HG02943 (cell line): ENCODE measurements around the gene PGA4.
"Not testable (repeated sequence)": the region's sequence is repeated elsewhere in the genome, so short reads cannot be mapped to it uniquely, and the experiment has no call there.

Experiments used
- ATAC-seq: cut with Tn5 transposase; IDR thresholded peaks from one replicate; pipeline ENCODE4 v1.9.1; 2021; ENCODE audit warnings: mild to moderate bottlenecking, low read depth, moderate library complexity; ENCODE audit not compliant: unreplicated experiment

The PGA4 gene

DNA sequence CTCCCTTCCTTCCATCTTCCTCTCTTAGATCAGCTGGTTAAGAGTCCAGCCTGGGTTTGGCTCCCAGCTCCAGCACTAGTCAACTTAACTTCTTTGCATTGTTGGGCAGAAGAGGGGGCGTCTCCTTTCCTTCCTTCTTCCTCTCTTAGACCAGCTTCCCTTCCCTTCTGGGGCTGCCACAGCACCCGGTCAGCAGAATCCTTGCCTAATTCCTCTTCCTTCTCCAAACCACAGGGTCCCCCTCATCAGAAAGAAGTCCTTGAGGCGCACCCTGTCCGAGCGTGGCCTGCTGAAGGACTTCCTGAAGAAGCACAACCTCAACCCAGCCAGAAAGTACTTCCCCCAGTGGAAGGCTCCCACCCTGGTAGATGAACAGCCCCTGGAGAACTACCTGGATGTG, 18.3 kb upstream of the PGA4 start:
- not testable (repeated sequence) for ATAC-seq

DNA sequence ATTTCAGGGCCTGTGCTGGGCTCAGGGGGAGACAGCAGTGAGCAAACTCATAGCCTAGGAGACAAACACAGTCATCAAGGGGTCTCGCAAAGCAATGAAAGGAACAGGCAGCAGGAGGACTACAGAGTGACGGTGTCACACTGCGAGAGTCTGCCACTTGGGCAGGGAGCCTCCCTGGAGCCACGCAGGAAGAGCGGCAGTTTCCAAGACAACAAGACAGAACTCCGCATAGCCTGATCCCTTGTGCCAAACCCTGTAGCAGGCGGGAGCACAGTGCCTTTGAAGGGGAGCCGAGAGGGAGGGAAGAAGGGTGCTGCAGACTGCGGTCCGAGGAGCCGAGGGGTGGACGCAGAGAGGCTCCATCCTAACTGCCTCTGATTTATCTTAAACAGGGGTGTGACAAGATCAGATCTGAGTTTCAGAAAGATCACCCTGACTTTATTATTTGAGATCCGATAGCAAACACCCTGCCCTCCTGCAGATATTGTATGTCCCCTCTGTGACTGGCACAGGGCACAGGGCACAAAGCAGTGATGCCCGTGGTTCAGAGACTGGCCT, 17.6 kb upstream of the PGA4 start:
- not testable (repeated sequence) for ATAC-seq

DNA sequence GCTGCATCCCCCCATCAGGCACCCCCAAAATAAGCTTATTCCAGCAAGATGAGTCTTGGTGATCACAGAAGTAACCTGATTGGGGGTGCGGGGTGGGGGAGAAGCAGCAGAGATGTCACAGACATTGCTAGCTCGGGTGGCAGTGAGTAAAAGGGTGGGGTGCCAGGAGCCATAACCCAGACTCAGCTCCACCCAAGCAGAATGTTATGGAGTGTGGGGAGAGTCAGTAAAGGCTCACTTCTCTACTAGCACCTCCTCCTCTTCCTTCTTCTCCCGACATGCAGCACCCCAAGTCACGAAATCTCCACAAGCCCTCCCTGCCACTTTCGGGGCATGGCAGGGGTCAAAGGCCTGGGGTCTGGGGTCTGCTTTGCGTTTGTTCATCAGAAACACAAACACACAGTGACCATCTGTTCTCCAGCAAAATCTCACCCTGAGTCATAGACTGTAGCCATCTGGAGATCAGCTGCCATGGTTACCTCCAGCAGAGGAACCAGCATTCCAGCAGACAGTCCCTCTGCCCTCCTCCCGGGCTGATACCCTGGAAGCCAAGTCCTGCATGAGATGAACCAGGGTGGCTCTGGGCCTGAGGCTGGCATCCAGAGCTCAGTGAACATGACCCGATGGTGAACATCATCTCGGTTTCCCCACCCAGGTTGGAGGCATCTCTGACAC, 14.4 kb upstream of the PGA4 start:
- ATAC-seq, result not testable (repeated sequence)

DNA sequence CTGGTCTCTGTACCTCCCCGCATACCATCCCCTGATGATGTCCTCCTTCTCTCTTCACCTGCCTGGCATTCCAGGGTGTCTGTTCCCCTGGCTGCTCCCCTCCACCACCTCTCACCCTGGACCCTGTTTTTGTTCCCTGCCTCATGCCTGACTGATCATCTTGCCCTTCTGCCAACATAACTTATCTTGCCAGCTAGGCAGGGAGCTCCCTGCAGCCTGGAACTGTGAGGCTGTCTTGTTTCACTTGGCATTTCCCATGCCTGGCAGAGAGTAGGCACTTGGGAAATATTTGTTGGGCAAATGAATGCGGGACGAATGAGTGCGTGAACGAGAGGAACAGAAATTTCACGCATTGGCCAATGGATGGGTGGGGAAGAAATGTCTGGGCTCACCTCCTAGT, 11.5 kb upstream of the PGA4 start:
- ATAC-seq, result not testable (repeated sequence)

DNA sequence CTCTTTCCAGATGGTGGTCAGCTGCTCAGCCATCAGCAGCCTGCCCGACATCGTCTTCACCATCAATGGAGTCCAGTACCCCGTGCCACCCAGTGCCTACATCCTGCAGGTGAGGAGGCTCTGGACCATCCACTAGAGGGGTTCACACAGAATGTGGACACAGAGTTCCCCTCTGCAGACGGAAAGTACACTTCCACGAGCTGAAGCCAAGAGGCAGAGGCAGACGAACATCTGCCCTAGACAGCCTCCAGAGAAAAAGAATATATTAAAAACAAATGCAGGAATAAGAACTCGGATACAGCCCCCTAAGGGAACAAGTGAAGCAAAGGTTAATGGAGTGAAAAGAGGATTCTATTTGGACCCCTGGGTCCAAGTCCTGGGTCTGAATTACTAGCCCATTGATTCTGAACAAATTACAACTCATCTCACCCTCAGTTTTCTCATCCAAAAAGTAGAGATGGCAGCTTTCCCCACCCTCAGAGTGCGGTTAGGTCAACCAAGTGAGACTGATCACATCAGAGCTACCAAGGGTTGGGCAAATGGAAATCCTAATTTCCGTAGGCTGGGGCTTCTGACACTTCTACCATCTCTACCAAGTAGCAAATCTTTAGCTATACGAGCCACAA, 10.7 kb upstream of the PGA4 start:
- ATAC-seq, result not testable (repeated sequence)

DNA sequence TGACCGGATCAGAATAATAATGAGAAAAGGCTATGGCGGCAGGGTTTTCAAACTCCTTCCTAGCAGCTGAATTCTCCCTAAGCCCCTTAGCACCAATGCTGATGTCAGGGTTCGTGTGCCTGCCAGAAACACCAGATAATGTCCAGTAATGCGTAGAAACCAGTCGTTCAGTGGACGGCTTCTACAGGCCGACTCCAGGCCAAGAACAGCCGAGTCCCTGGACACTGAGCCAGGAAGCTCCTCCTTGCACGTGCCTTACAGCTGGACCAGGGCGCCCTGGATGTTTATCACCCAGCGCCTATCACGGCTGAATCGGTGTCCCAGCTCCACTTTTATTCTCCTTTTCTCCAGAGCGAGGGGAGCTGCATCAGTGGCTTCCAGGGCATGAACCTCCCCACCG, 9.9 kb upstream of the PGA4 start:
- not testable (repeated sequence) for ATAC-seq

DNA sequence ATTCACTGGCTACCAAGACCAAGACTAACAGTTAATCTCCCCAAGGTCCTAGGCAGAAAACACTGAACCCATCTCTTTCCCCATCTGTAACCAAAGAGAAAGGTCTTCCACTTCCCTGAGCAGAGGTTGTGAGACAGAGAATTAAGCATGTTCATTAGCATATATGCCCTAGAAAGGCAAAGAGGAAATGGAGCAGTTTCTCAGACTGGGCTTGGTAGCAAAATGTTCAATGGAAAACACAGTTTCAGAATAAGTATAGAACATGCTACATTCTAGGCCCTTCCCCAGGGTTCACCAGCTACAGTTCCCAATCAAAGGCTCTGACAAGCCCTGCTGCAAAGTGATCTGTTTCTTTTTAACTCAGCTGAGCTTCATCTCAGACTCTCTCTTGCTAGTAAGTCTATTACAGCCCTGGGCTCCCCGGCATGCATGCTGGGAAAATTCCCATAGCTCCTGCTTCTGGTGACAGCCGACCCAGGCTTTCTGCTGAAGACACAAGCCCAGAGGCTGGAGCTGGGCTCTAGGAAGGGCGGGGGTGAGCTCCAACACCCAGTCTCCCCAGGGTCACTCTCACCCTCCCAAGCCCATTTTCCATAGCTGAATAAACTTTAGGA, 8.3 kb upstream of the PGA4 start:
- ATAC-seq, result not testable (repeated sequence)

DNA sequence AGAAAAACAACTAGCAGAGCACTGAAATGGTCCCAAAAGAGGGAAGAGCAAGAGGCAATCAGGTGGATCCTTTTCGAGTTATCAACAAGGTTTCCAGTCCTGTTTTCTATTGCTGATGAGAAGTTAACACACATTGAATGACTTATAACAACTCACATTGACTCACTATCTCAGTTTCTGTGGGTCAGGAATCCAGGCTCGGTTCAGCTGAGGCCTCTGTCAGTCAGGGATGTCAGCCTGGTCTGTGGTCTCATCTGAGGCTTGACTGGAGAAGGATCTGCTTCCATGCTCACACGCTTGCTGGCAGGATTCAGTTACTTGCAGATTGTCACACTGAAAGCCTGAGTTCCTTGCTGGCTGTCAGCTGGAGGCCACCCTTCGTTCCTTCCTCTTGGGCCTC, 3.8 kb upstream of the PGA4 start:
- ATAC-seq, result not testable (repeated sequence)

DNA sequence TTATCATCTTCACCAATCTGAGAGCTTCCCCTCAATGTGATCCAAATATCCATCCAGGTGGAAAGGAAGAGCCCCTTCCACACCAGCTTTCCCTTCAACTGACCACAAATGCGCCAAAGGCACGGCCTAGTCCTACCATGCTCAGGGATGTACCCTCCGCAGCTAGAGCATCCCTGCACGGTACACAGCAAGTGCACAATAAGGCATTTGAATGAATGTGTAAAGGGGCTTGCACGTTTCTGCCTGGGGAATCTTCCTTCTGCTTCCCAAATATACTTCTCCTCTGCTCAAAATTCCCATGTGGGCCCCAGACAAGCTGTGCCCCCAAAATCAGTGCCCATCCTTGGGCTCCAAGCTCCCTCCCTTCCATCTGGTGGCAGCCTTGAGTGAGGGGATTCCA, 3.1 kb upstream of the PGA4 start:
- ATAC-seq, result not testable (repeated sequence)

DNA sequence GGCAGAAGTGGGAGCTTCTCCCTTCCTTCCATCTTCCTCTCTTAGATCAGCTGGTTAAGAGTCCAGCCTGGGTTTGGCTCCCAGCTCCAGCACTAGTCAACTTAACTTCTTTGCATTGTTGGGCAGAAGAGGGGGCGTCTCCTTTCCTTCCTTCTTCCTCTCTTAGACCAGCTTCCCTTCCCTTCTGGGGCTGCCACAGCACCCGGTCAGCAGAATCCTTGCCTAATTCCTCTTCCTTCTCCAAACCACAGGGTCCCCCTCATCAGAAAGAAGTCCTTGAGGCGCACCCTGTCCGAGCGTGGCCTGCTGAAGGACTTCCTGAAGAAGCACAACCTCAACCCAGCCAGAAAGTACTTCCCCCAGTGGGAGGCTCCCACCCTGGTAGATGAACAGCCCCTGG, 545 bp downstream of the PGA4 start:
- ATAC-seq, result not testable (repeated sequence)

DNA sequence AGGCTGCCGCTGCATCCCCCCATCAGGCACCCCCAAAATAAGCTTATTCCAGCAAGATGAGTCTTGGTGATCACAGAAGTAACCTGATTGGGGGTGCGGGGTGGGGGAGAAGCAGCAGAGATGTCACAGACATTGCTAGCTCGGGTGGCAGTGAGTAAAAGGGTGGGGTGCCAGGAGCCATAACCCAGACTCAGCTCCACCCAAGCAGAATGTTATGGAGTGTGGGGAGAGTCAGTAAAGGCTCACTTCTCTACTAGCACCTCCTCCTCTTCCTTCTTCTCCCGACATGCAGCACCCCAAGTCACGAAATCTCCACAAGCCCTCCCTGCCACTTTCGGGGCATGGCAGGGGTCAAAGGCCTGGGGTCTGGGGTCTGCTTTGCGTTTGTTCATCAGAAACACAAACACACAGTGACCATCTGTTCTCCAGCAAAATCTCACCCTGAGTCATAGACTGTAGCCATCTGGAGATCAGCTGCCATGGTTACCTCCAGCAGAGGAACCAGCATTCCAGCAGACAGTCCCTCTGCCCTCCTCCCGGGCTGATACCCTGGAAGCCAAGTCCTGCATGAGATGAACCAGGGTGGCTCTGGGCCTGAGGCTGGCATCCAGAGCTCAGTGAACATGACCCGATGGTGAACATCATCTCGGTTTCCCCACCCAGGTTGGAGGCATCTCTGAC, 4.5 kb downstream of the PGA4 start:
- not testable (repeated sequence) for ATAC-seq

DNA sequence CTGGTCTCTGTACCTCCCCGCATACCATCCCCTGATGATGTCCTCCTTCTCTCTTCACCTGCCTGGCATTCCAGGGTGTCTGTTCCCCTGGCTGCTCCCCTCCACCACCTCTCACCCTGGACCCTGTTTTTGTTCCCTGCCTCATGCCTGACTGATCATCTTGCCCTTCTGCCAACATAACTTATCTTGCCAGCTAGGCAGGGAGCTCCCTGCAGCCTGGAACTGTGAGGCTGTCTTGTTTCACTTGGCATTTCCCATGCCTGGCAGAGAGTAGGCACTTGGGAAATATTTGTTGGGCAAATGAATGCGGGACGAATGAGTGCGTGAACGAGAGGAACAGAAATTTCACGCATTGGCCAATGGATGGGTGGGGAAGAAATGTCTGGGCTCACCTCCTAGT, 7.3 kb downstream of the PGA4 start:
- ATAC-seq, result not testable (repeated sequence)

DNA sequence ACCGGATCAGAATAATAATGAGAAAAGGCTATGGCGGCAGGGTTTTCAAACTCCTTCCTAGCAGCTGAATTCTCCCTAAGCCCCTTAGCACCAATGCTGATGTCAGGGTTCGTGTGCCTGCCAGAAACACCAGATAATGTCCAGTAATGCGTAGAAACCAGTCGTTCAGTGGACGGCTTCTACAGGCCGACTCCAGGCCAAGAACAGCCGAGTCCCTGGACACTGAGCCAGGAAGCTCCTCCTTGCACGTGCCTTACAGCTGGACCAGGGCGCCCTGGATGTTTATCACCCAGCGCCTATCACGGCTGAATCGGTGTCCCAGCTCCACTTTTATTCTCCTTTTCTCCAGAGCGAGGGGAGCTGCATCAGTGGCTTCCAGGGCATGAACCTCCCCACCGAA, 8.9 kb downstream of the PGA4 start:
- ATAC-seq, result not testable (repeated sequence)

DNA sequence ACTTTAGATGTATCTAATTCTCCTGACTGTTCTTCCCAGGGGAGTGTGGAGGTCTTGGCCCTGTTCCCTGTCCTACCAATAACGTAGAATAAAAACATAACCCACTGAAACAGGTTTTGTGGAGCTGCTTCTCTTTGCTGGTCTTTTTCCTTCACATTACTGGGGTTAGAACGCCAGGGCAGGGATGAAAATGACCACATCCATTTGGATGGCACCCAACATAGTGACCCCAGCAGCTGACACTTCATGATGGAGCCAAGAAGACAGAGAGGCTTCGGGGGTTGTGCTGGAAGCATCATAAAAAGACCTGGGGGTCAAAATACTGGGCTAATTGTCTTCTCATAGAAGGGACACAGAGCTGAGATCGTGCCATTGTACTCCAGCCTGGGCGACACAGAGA, 9.4 kb downstream of the PGA4 start:
- ATAC-seq, result not testable (repeated sequence)

DNA sequence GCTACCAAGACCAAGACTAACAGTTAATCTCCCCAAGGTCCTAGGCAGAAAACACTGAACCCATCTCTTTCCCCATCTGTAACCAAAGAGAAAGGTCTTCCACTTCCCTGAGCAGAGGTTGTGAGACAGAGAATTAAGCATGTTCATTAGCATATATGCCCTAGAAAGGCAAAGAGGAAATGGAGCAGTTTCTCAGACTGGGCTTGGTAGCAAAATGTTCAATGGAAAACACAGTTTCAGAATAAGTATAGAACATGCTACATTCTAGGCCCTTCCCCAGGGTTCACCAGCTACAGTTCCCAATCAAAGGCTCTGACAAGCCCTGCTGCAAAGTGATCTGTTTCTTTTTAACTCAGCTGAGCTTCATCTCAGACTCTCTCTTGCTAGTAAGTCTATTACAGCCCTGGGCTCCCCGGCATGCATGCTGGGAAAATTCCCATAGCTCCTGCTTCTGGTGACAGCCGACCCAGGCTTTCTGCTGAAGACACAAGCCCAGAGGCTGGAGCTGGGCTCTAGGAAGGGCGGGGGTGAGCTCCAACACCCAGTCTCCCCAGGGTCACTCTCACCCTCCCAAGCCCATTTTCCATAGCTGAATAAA, 10.5 kb downstream of the PGA4 start:
- not testable (repeated sequence) for ATAC-seq

DNA sequence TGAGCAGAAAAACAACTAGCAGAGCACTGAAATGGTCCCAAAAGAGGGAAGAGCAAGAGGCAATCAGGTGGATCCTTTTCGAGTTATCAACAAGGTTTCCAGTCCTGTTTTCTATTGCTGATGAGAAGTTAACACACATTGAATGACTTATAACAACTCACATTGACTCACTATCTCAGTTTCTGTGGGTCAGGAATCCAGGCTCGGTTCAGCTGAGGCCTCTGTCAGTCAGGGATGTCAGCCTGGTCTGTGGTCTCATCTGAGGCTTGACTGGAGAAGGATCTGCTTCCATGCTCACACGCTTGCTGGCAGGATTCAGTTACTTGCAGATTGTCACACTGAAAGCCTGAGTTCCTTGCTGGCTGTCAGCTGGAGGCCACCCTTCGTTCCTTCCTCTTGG, 15.0 kb downstream of the PGA4 start:
- ATAC-seq, result not testable (repeated sequence)

DNA sequence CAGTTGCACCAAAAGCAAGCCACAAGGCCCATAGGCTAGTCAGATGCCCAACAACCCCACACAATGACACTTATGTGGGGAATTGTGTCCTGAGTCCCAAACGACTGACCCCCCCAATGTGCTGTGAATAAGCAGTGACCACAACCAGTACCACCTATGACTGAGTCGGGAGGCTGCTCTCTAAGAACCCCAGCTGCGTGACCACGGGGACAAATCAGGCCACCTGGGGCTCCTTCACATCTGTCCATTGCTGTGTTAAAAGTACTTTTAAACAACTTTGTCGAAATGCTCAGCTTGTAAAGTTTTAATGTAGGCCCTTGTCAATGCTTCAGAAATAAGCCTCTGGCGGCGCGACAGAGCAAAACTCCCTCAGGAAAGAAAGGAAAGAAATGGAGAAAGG, 18.1 kb downstream of the PGA4 start:
- not testable (repeated sequence) for ATAC-seq

DNA sequence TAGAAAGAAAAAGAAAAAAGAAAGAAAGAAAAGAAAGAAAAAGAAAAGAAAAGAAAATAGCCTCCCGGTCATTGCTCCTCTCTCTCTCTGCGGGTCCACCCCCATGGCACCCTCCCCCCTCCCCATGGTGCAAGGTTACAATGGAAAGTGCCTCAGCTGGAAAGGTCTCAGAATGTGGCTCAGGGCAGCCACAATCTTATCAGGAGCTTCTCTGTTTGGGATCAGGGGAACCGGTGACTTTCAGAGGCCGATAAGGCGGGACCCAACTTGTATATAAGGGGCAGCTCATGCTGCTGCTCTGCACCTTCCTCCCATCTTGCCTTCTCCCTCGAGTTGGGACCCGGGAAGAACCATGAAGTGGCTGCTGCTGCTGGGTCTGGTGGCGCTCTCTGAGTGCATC, 18.7 kb downstream of the PGA4 start, which contains the start of gene PGA5:
TSS of gene PGA5 (plus strand) at position 301 of the 400 bp plus-strand sequence. CDS start at position 353, 52 bp downstream.
- not testable (repeated sequence) for ATAC-seq

DNA sequence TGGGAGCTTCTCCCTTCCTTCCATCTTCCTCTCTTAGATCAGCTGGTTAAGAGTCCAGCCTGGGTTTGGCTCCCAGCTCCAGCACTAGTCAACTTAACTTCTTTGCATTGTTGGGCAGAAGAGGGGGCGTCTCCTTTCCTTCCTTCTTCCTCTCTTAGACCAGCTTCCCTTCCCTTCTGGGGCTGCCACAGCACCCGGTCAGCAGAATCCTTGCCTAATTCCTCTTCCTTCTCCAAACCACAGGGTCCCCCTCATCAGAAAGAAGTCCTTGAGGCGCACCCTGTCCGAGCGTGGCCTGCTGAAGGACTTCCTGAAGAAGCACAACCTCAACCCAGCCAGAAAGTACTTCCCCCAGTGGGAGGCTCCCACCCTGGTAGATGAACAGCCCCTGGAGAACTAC, 19.4 kb downstream of the PGA4 start:
- ATAC-seq, result not testable (repeated sequence)

DNA sequence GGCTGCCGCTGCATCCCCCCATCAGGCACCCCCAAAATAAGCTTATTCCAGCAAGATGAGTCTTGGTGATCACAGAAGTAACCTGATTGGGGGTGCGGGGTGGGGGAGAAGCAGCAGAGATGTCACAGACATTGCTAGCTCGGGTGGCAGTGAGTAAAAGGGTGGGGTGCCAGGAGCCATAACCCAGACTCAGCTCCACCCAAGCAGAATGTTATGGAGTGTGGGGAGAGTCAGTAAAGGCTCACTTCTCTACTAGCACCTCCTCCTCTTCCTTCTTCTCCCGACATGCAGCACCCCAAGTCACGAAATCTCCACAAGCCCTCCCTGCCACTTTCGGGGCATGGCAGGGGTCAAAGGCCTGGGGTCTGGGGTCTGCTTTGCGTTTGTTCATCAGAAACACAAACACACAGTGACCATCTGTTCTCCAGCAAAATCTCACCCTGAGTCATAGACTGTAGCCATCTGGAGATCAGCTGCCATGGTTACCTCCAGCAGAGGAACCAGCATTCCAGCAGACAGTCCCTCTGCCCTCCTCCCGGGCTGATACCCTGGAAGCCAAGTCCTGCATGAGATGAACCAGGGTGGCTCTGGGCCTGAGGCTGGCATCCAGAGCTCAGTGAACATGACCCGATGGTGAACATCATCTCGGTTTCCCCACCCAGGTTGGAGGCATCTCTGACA, 23.3 kb downstream of the PGA4 start:
- not testable (repeated sequence) for ATAC-seq
